HG03039 (cell line): ENCODE results near the gene REELD1.

Experiments
- ATAC-seq: cut with Tn5 transposase; IDR thresholded peaks from one replicate; pipeline ENCODE4 v1.9.1; 2021; ENCODE audit warnings: mild to moderate bottlenecking, moderate library complexity; ENCODE audit not compliant: unreplicated experiment

The REELD1 gene

DNA sequence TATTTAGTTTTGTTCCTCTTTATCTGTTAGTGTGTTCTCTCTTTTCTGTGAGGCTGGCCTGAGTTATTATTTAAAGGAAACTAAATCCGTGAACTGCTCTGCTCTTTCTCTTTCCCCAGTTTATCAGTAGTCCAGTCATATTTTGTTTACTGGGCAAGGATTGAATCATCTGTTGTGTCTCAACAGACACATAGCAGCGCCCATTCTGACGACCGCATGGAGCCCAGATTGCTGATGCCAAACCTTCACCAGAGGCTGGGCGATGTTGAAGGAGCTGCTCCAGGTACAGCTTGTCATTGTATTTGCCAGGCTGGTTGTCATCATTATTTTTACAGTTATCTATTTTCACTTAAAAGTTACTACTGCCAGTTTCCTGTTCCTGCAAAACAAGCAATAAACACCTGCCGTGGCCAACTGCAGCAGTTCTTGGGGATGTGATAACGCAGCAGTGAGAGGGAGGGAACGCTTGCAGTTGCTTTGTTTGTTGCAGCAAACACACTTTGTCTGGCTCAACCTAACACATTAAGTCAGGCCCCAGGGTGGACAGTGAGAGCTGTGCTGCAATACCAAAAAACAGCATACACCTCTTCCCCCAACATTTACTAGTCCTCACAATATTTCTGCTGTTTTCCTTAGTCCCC is 10.1 kb downstream of the REELD1 start:
- ATAC-seq: no peak

DNA sequence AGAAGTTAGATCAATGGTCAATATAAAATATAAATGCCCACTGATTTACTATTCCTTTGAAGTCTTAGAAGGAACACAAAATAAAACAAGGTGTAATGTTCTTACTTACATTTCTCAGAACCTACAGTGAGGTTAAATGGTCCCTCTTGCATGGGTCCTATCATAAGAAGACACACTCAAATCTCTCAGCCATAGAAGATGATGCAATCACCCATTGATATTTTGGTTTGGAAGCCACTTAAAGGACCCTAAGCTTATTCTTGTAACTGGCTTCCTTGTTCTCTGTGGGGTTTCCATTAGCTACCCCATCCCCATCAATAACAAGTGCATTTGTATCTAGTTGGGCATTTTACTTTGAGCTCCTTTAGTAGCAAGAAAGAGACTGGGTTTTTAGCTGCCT is 15.1 kb downstream of the REELD1 start:
- no peak for ATAC-seq

DNA sequence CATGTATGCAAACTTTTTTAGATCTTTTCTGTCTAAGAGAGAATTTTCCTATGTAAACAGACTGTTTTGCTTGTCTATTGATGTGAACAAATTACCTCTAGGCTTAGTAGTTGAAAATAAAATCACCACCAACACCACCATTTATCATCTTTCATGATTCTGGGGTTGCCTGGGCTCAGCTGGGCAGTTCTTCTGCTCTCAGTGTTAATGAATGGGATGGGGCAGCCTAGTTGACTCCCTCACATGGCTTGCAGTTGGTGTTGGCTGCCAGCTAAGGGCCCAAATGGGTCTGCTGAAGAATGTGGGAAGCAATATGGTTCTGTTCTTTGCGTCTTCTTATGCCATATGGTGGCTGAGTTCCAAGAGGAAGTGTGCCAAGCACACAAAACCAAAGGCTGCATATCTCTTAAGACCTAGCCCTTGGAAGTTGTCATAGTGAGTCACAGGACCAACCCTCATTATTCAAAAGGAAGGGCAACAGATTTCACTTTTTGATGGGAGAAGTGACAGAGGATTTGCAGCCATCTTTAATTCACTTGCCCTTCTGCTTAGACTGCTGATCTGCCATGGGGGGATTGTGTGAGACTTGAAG is 17.9 kb downstream of the REELD1 start:
- no peak for ATAC-seq

DNA sequence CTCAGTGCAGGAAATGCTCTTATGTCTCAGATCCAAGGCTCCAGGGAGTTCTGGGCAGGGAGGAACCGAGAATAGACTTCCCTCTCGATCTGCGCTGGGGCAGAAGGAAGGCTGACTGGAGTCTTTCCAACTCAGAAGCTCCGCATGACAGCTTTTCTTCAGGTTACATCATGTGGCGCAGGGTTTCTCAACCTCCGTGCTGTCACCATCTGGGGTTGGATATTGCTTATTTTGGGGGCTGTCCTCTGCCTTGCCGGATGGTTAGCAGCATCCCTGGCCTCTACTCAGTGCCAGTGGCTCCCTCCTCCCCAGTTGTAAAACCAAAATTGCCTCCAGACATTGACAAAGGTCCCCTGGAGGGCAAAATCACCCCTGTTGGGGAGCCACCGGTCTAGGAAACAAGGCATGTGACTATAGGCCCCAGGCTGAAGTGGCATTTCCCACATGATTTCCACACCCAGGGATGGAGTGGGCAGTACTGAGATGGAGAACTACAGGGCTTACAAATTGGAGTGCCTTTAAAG is 21.4 kb downstream of the REELD1 start:
- no peak for ATAC-seq

DNA sequence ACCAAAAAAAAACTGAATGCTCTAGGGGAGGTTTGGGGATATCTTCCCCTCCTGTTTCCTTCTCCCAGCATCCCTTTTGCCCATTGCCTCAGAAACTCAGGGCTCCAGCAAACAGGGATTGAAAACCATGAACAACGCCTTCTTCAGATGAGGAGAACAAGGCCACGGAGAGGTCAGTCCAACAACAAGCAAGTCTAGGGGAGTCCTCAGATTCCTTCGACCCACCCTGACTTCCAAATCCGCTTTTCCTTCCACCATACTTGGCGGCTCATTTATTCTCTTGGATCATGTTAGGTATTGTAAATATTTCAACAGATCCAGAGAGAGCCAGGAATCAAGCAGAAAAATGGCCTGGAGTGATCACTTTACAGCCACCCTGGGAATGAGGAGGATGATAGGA is 21.9 kb downstream of the REELD1 start:
- no peak for ATAC-seq

DNA sequence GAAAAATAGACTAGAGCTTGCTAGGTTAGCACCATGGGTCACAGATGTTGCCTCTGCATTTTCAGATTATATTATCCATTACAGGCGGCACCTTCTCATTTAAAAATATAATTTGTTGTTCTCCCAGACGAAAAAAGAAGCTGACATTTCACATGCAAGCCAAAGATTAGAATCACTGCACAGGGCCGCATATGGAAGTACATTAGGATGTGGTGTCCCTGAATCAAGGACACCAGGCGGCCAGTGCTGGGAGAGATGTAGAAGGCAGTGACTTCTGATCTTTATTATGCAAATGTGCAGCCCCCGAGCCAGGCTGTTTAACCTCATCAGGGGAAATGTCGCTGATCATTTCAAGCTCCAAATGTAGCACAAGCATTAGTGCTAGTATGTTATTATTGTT is 22.8 kb downstream of the REELD1 start:
- no peak for ATAC-seq

DNA sequence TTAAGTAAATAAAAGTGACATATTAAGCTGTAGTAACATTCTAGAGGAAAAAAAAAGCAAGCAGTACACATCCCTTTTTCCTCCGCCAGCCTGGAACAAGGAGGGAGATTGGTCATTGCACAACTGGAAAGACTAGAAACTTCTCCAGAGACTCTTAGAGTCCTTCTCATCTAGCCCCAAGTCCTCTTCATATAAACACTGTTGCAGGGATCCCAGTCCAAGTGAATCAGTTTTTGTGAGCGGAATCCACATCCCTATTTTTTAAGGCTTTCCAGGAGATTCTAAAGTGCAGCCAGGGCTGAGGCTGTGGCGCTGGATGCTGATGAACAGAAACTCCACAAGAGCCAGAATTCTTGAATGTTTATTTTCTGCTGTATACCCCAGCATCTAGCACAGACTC is 23.8 kb downstream of the REELD1 start:
- no peak for ATAC-seq

DNA sequence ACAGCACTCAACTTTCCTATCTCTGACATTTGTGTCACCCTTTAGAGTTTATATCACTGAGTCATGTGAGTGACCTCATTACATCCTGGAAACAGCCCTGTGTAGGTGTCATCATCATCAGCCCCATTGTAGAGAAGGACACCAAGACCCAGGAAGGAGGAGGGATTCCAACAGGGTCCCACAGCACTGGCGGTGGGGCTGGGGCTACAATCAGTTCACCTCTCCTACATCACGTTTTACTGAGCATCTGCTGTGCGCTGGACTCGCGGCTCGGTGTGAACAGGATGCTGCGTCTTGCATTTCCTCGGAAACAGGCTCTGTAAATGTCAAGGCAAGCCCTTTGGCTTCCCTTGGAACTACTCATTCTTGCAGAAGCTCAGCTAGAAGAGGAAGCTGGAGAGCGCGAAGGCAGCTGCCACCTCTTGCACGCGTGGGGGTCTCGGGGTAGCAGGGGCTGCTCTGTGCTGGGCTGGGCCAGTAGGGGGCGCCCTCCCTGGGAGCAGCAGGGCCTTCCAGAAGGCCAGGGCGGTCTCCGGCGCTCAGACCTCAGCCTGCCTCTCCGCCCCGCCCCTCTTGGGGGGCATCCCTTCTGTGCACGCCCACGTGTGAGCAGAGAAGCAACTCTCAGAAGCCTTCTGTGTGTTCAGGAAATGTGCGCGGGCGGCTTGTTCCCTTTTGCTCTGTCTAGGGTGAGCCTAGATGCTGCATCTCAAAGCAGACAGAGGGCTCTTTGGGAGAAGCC is 29.0 kb downstream of the REELD1 start:
- ATAC-seq: peak; percentile 59

DNA sequence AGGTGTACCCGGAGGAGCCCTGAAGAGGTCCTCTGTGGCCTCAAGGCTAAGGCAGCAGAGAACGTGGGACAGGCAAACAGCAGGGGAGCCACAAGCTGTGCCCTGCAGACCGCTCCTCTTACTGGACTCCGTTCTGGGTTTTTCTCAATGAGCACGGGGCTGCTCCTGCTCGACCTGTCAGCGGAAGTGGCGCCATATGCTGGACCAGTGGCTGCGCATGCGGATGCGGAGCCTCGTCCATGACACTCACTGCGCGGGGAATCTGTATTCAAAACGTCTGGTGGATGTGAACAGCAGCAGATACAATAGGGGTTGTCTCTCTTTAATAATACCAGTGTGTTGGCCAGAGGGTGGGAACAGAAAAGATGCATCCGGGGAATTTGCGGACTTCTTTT is 29.5 kb downstream of the REELD1 start:
- no peak for ATAC-seq

DNA sequence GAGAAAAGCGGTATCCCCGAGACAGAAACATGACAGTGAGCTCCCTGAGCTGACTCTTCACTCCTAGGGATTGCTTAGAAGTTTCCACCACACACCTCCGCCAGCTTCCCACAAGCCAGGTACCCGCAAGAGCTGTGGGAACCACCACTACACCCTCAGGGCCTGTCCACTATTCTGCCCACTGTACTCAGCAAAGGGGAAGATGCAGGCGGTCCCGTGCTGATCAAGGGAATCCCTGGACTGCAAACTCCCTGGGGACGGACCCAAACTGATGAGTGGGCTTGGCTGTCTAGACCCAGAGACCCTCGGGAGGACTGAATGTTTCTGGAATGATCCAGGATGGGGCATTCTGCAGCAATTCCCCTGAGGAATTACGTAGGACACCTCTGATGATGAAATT is 30.2 kb downstream of the REELD1 start:
- no peak for ATAC-seq

DNA sequence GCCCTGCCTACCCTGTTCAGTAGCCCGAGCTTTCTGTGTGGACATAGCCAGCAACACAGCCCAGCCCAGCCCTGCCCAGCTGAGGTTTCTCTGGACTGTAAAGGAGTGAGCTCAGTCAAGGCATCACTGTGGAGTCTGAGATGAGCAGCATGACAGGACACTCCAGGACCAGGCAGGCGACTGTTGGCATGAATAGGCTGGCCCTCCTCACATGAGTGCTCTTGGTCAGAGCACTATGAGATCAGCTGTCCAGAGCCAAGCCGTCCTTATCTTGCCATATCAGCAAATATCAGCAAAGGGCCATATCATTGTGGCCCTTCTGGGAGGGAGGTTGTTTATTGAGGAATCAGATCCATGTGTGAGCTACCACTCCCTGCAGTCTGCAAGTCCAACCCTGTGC is 30.9 kb downstream of the REELD1 start:
- ATAC-seq: no peak

DNA sequence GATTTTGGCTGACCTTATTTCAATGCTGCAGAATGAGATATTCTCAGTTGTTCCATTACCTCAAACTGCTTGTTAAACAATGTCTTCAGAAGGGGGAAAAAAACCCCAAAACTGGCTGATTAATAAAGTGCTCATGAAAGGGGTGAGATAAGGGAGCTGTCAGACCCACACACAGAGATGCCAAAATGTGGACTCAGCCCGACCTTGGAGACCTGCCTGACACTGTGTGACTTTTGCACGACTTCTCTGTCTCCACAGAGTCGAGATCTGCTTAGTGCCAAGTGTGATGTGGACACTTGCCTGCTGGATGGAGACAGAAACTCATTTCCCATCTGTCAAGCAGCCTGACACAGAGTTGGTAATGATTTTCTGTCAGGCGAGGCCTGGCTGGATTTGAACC is 31.5 kb downstream of the REELD1 start:
- ATAC-seq: no peak

DNA sequence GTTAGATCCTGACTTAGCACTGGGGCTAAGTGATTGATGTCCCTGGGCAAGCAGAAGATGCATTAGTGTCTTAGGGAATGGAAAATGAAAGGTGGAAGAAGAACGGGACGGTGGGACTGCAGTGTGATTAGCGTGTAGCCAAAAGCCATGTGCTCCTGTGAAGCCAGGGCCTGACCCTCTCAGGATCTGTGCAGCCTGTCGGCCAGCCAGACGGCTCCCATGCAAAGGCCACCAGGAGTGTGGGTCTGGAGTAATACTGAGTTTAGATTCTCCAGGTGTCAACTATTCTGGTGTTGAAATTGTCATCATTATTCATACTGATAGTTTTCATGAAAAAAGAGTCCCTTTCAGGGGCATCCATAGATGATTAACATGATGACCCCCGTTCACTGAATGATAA is 32.0 kb downstream of the REELD1 start:
- no peak for ATAC-seq

DNA sequence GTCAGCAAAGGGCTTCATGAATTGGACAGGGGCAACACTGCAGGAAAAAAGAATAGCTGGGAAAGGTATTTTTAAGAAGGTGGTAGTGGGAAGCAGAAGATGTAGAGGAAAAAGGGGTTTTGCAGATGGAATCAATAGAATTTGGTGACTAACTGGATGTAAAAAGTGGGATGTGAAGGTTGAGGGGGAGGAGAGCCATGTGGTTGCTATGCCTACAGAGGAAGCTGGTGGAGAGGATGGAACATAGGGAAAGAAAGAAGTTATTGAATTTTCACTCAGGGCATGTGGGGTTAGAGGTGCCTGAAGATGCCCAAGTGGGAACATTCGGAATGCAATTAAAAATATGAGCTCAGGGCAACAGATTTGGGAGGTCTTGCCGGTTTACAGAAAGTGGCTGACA is 33.0 kb downstream of the REELD1 start:
- no peak for ATAC-seq

DNA sequence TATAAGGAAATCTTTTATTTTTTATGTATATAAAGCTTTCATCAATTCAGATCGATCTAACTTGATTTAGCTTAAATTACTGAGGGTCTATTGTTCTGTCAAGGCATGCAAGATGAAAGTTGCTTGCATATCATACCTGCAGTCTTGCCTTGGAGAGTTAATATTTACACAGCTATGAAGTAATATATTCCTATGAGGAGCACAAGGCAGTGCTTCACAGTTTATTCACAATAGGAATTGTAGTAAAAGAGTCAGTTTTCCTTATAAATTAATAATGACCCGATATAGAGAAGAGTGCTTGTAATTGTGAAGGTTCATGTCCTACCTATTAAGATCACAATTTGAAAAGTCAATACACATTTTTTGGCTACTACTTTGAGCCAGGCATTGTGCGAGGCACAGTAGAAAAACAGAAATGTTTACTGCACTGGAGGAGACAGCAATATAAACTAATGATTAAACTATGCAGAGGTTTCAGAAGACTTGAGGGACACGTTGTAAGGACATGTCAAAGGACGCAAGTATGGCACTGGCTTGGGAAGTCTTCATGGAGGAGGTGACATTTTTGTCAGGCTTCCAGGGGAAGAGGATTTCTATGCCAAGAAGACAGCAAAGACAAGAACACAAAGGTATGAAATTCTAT is 38.8 kb downstream of the REELD1 start:
- no peak for ATAC-seq

DNA sequence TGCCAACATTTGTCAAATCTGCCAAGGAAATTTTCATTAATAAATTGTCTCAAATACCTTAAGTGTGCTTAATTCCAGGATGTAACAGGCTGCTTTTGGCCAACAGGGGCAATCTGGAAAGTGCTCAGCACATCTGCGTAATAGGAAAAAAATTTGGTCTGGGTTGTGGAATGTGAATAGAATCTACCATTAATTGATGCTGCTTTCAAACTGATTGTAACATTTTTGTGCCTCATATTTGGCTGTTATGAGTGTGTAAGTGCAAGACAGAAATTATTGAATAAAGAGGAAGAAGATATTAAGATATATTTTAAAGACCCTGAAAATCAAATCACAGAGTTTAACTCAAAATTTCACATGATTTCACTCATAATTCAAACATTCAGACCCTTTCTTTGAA is 41.1 kb downstream of the REELD1 start:
- ATAC-seq: no peak

DNA sequence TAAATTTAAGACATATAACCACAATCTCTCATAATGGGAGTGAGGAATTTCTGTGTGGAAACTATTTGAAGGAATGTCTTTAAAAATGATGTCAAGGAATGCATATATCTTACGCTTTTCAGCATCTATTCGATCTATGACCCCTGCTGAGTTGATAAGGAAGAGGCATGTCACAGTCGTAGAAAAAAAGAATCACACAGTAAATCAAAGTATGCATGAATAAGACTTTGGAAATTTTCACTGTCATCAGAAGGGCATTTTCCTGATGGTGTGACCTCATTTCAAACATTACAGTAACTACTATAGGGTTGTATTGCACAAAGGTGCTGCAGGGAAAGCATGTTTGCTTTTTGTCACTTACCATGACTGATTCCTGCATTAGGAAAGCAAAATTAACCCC is 41.5 kb downstream of the REELD1 start:
- no peak for ATAC-seq

DNA sequence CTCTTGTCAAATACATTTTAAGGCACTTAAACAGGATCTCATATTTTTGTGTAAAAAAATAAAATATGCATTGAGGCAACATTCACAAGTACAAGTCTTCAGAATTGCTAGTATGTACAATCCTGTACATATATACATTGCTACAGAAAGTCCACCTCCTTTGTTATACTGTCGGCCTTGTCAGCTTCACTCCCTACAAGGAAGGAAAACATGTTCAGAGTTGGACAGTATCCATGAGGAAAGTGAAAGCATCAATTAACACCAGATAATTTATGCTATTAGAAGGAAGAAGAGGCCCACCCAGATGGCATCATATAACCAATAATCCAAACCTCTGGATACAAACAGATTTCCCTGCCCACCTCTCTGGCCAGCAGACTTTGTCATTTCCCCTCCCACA is 42.0 kb downstream of the REELD1 start:
- ATAC-seq: no peak

DNA sequence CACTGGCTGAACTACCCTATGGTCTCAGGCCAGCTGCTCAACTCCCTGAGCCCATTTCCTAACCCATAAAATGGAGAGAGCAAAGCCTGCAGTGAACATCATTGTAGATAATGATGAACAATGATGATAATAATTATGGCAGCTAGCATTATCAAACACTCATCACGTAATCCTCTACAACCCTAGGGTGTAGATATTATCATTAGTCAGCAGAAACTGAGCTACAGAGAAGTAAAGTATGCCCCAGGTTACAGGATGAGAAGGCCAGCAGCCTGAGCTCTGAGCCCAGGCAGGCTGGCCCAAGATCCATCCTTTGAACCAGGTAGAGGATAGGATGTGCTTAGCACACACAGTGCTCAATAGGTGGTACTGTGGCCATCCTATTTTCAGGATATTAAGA is 43.2 kb downstream of the REELD1 start:
- ATAC-seq: no peak

DNA sequence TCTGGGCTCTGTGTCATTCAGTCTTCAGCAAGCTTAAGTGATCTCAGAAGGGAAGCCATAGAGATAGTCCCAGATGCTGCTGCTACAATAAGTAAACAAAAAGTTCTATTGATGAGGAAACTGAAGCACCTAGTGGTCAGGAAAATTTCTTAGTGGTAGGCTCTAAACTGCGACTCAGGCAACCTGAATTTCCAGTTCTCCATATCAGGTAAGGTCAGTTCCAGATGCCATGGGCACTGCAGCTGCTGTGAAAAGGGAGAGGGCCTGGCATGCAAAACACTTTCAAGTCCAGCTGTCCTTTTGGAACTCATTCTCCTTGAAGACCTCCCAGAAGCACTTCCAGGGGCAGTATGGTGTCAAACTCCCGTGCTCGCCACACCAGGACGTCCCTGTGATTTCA is 46.2 kb downstream of the REELD1 start:
- no peak for ATAC-seq

DNA sequence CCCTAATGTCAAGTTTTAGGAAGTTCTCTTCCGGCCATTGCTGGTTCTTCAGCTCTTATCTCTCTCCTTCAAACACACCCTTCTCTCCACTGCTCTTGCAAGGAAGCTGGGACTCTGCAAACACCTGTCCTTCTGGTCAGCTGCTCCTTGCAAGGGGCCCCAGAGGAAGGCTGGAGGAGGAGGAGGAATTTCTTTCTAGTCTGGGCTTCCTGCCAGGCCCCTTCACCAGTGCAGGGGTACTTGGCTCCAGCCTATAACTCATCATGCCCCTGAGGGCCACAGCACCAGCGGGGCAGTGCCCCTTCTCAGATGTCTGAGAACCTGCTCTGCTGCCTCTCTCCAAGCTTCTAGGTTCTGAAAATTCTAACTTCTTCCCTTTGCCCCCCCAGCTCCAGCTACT is 46.7 kb downstream of the REELD1 start:
- no peak for ATAC-seq

DNA sequence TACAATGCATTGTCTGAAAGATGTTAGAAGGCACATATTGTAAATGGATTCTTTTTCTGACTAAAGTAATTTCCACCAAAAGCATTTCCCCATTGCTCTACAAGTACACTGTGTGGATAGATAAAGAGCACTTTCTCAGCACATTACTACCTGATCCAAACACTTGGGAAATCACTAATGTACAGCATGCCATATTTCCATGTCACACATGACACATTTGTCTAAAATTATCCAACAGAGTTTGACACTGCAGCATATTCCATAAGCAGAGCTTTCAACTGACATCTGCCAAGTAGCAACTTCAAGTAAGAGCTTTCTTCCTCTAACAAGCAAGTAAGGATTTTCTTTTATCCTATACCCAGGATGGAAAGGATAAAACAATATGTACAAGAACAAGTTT is 49.5 kb downstream of the REELD1 start:
- no peak for ATAC-seq
